GM12878 (cell line): ENCODE results near the gene XYLB. TPM values are rescaled to one million over a fixed set of nuclear protein-coding genes. Genes with fewer than 3 reads are reported as not detected.

ENCODE experiments used
- ATAC-seq: fragments of 200-7000 bp; cut with Tn5 transposase; 3 replicates; pipeline ENCODE4 v1.9.1; 2020; ENCODE audit warnings: mild to moderate bottlenecking, moderate library complexity
- BruUV-seq: library from RNA; stranded (reverse); fragments of 400-500 nt; replicated peaks from 2 replicates; lab custom pipeline; 2021; lab: Mats Ljungman, UMichigan
- CTCF ChIA-PET: fragments of 300-600 bp; sonication (Branson Sonifier 250); formaldehyde crosslinking; extraction: SDS; loops from one replicate; lab custom pipeline; 2021; ENCODE audit warnings: inconsistent platforms; lab: Yijun Ruan, JAX
- POLR2A ChIA-PET: fragments of 350-600 bp; formaldehyde crosslinking; extraction: SDS; loops from one replicate; lab custom pipeline; 2021; ENCODE audit warnings: inconsistent platforms; lab: Charles Lee
- RAD21 ChIA-PET: fragments of 300-600 bp; sonication (Branson Sonifier 250); formaldehyde crosslinking; loops from one replicate; lab custom pipeline; 2023; ENCODE audit warnings: antibody characterized with exemption; ENCODE audit not compliant: unreplicated experiment; lab: Charles Lee
- SMC1A ChIA-PET: fragments of 300-600 bp; sonication (Branson Sonifier 250); formaldehyde crosslinking; loops from one replicate; lab custom pipeline; 2023; ENCODE audit not compliant: unreplicated experiment, uncharacterized antibody; lab: Charles Lee
- DNase-seq: peaks from one replicate; pipeline ENCODE4 v3.0.0-alpha.2; 2011; ENCODE audit warnings: low read depth, low spot score
- FAIRE-seq: peaks from 3 replicates; lab custom pipeline; 2011; peaks lifted over from hg19 to GRCh38; lab: Jason Lieb, UNC
- H2AFZ ChIP-seq: 2 replicates; pipeline ENCODE4 v1.6.0; 2011; ENCODE audit warnings: low read depth, low read length, control low read depth; ENCODE audit not compliant: control insufficient read depth
- H3K27ac ChIP-seq: 2 replicates; pipeline ENCODE4 v1.5.1; 2011; ENCODE audit warnings: control low read depth; ENCODE audit not compliant: control insufficient read depth, insufficient read depth
- H3K27me3 ChIP-seq, 2 experiments: replicated peaks in 1 of 2; 2 replicates each; pipeline versions ENCODE4 v1.6.0 to v1.6.1; 2011; ENCODE audit warnings: low read length in 1 of 2; ENCODE audit not compliant: control insufficient read depth in 2 of 2, insufficient read depth in 2 of 2
- H3K36me3 ChIP-seq, 2 experiments: 2 replicates each; pipeline ENCODE4 v1.5.1; 2011; ENCODE audit warnings: low read length in 1 of 2; ENCODE audit not compliant: control insufficient read depth in 2 of 2, insufficient read depth in 2 of 2
- H3K4me1 ChIP-seq: 2 replicates; pipeline ENCODE4 v1.6.1; 2011; ENCODE audit warnings: mild to moderate bottlenecking, low read length, moderate library complexity, mixed read lengths; ENCODE audit not compliant: control insufficient read depth, insufficient read depth
- H3K4me2 ChIP-seq: 2 replicates; pipeline ENCODE4 v1.6.0; 2011; ENCODE audit warnings: control low read depth; ENCODE audit not compliant: control insufficient read depth, insufficient read depth
- H3K4me3 ChIP-seq: fragments of 200-600 bp; sonication (generic); 2 replicates; pipeline ENCODE4 v1.5.1; 2016
- H3K79me2 ChIP-seq: 2 replicates; pipeline ENCODE4 v1.6.0; 2011; ENCODE audit warnings: low read length; ENCODE audit not compliant: control insufficient read depth, insufficient read depth
- H3K9ac ChIP-seq: 2 replicates; pipeline ENCODE4 v1.8.0; 2011; ENCODE audit warnings: low read length, control low read depth, mixed read lengths; ENCODE audit not compliant: control insufficient read depth, insufficient read depth
- H3K9me3 ChIP-seq: replicated peaks from 3 replicates; pipeline ENCODE4 v1.5.1; 2011; ENCODE audit warnings: mild to moderate bottlenecking, low read length; ENCODE audit not compliant: control insufficient read depth, insufficient read depth
- H4K20me1 ChIP-seq: 2 replicates; pipeline ENCODE4 v1.6.0; 2011; ENCODE audit not compliant: control insufficient read depth, insufficient read depth
- ASH2L ChIP-seq: fragments of 300-600, 200-600 bp; sonication (generic); IDR thresholded peaks from 2 replicates; pipeline ENCODE4 v1.6.1; 2017; ENCODE audit warnings: low read depth, mild to moderate bottlenecking, borderline replicate concordance
- ESRRA ChIP-seq: IDR thresholded peaks from 2 replicates; pipeline ENCODE4 v1.6.1; 2012; ENCODE audit warnings: mild to moderate bottlenecking, low read length, improper control_type of control experiment
- GABPA ChIP-seq: IDR thresholded peaks from 2 replicates; pipeline ENCODE4 v1.6.1; 2014; ENCODE audit warnings: antibody characterized with exemption, low read depth, mild to moderate bottlenecking, inconsistent platforms
- HDAC6 ChIP-seq: fragments of 200-600 bp; sonication (generic); IDR thresholded peaks from one replicate; pipeline ENCODE4 v1.8.0; 2017; ENCODE audit warnings: antibody characterized with exemption; ENCODE audit not compliant: unreplicated experiment
- JUNB ChIP-seq: IDR thresholded peaks from 2 replicates; pipeline ENCODE4 v1.6.1; 2016; ENCODE audit warnings: antibody characterized with exemption, mild to moderate bottlenecking
- MYB ChIP-seq: fragments of 150-350 bp; IDR thresholded peaks from 2 replicates; pipeline ENCODE4 v1.6.1; 2014; ENCODE audit warnings: mild to moderate bottlenecking, low read depth, low read length, borderline replicate concordance
- SIN3A ChIP-seq: IDR thresholded peaks from 2 replicates; pipeline ENCODE4 v1.6.1; 2012; ENCODE audit warnings: low read depth, low read length, improper control_type of control experiment
- USF1 ChIP-seq: IDR thresholded peaks from 2 replicates; pipeline ENCODE4 v1.6.1; 2011; ENCODE audit warnings: borderline replicate concordance, low read depth, mild to moderate bottlenecking, moderate library complexity, mixed read lengths, low read length; ENCODE audit not compliant: insufficient read depth; ENCODE audit errors: extremely low read length
- YY1 ChIP-seq: IDR thresholded peaks from 2 replicates; pipeline ENCODE4 v1.6.1; 2011; ENCODE audit warnings: low read depth, mild to moderate bottlenecking, low read length
- WGBS: methylation state at CpG from one replicate; pipeline ENCODE4 v1.1.6; 2016; ENCODE audit warnings: low lambda C conversion rate; ENCODE audit not compliant: insufficient replicate concordance, insufficient coverage; ENCODE audit errors: missing lambda C conversion rate; 5-methylcytosine and 5-hydroxymethylcytosine counted together
- in situ Hi-C: fragments of 300-500 bp; cut with MboI; formaldehyde crosslinking; loops from 9 replicates; pipeline ENCODE4 v1.14.3; 2018; ENCODE audit warnings: mixed read lengths
- intact Hi-C: fragments of 100-400 bp; cut with micrococcal nuclease; formaldehyde crosslinking; loops from one replicate; pipeline ENCODE4 v1.14.2; 2022; ENCODE audit not compliant: unreplicated experiment
- polyA plus RNA-seq, 11 experiments: library from polyadenylated mRNA; depleted of rRNA in 4 of 11; unstranded in 6 of 11; stranded (reverse) in 5 of 11; fragments of >200 nt; fragmentation: Nextera tagmentation in 4 of 11; fragmentation: Illumina TruSeq in 1 of 11; extraction: Ambion mirVana in 4 of 11; extraction: Trizol in 1 of 11; gene quantifications; 1 replicate in 1 of 11; 2 replicates in 10 of 11; pipeline versions ENCODE4 v1.2.1 to v1.2.3, GENCODE V29; 2011 to 2016; ENCODE audit warnings: inconsistent platforms in 2 of 11, missing spikeins in 2 of 11, low read depth in 1 of 11
- total RNA-seq, 4 experiments: library from RNA; depleted of rRNA in 3 of 4; stranded (reverse); fragments of >200 nt in 3 of 4; fragmentation: Illumina TruSeq in 1 of 4; extraction: Trizol in 1 of 4; gene quantifications; 2 replicates each; pipeline versions ENCODE4 v1.2.1 to v1.2.3, GENCODE V29; 2013 to 2021
- TF ChIP-seq, protein P1 (sequence below): fragments of 450-650 bp; IDR thresholded peaks from 2 replicates; pipeline ENCODE4 v1.6.1; 2018; ENCODE audit warnings: mild to moderate bottlenecking, low read depth, moderate library complexity; ENCODE audit not compliant: partially characterized antibody

The XYLB gene
- total and polyA plus RNA-seq, 10 of the 15 experiments (the other 5 are each of a cell fraction or from before 2014, with no cell fraction given), result 0.60 to 6.1 (median 3.5) TPM

DNA sequence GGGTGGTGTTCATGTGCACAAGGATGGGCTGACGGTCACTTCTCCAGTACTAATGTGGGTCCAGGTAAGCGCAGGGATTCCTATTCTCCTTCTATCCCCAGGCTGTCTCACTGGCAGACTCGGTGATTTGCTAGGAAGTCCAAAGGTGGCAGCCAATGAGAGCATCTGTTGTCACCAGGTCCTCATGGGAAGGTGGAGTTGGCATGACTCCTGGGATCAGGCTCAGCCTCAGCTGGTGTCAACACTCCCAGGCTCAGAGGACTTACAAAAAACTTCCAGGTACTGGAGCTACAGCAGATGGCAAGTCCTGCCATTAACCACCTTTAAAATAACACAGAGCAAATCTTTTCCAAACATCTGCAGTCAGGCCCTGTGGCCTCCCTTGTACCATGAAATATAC lies 13.8 kb downstream of the XYLB start:
- ChIA-PET RAD21 (no interaction called here), POLR2A (interaction anchor here (0.6 kb wide), 1 partner anchor 137 kb away, joined by 4 read pairs; no protein-coding TSS in a partner anchor), CTCF (no interaction called here), SMC1A (no interaction called here)
- Histone ChIP-seq H3K27me3 (no peaks in the 10 kb centered on the region), H3K4me1 (no peaks in the 10 kb centered on the region), H3K9me3 (no peaks in the 10 kb centered on the region), H3K36me3 (no peaks in the 10 kb centered on the region; a peak in 4 of 4 replicates), H3K4me2 (no peak overlapping the region), H3K9ac (no peak overlapping the region), H3K79me2 (no peaks in the 10 kb centered on the region), H3K27ac (no peak overlapping the region), H4K20me1 (no peaks in the 10 kb centered on the region), H2AFZ (no peak overlapping the region), H3K4me3 (no peak overlapping the region)
- ATAC-seq (no peak), DNase-seq (no peak), FAIRE-seq (no peak)
- TF ChIP-seq SIN3A (no peak), YY1 (no peak), ESRRA (no peak), HDAC6 (no peak), MYB (no peak), ASH2L (no peak), USF1 (no peak), JUNB (no peak), GABPA (no peak)
- TF ChIP-seq, protein P1, sequence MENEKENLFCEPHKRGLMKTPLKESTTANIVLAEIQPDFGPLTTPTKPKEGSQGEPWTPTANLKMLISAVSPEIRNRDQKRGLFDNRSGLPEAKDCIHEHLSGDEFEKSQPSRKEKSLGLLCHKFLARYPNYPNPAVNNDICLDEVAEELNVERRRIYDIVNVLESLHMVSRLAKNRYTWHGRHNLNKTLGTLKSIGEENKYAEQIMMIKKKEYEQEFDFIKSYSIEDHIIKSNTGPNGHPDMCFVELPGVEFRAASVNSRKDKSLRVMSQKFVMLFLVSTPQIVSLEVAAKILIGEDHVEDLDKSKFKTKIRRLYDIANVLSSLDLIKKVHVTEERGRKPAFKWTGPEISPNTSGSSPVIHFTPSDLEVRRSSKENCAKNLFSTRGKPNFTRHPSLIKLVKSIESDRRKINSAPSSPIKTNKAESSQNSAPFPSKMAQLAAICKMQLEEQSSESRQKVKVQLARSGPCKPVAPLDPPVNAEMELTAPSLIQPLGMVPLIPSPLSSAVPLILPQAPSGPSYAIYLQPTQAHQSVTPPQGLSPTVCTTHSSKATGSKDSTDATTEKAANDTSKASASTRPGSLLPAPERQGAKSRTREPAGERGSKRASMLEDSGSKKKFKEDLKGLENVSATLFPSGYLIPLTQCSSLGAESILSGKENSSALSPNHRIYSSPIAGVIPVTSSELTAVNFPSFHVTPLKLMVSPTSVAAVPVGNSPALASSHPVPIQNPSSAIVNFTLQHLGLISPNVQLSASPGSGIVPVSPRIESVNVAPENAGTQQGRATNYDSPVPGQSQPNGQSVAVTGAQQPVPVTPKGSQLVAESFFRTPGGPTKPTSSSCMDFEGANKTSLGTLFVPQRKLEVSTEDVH, result no peak
- no TSS peak for BruUV-seq
- 97% methylated on average over 3 of the region's 3 CpGs for WGBS
- intact Hi-C loops (no loop called here), in situ Hi-C loops (no loop called here)
